GM10248 (cell line): Measurements from ENCODE around the gene EZH1.

Source experiments
- CTCF ChIA-PET: fragments of 300-600 bp; sonication (Branson Sonifier 250); formaldehyde crosslinking; extraction: SDS; loops from one replicate; lab custom pipeline; 2021; ENCODE audit warnings: antibody characterized with exemption; lab: Yijun Ruan, JAX
- POLR2A ChIA-PET: fragments of 350-650 bp; sonication (Branson Sonifier 250); formaldehyde crosslinking; extraction: SDS; loops from one replicate; lab custom pipeline; 2020; ENCODE audit warnings: antibody characterized with exemption; lab: Yijun Ruan, JAX
- DNase-seq: peaks from one replicate; pipeline ENCODE4 v3.0.0; 2012; ENCODE audit errors: extremely low spot score
- TF ChIP-seq, protein P1 (sequence below): IDR thresholded peaks from 2 replicates; pipeline ENCODE4 v1.5.1; 2012; ENCODE audit warnings: mild to moderate bottlenecking, low read depth; ENCODE audit errors: extremely low read depth, missing control alignments, control extremely low read depth

Gene EZH1

GRCh38 chr17:42674755-42675347 lies 70.0 kb downstream of the EZH1 start:
- CTCF ChIA-PET, result interaction anchor here (1.0 to 5.0 kb wide), 14 partner anchors 9 to 99 kb away, joined by 3 to 54 read pairs (median 6); partner anchors contain the start of genes PSMC3IP, RETREG3, TUBG1 and TUBG2
- POLR2A ChIA-PET, result interaction anchor here (0.6 kb wide), 1 partner anchor 396 kb away, joined by 4 read pairs; no protein-coding TSS in a partner anchor
- TF ChIP-seq, protein P1, sequence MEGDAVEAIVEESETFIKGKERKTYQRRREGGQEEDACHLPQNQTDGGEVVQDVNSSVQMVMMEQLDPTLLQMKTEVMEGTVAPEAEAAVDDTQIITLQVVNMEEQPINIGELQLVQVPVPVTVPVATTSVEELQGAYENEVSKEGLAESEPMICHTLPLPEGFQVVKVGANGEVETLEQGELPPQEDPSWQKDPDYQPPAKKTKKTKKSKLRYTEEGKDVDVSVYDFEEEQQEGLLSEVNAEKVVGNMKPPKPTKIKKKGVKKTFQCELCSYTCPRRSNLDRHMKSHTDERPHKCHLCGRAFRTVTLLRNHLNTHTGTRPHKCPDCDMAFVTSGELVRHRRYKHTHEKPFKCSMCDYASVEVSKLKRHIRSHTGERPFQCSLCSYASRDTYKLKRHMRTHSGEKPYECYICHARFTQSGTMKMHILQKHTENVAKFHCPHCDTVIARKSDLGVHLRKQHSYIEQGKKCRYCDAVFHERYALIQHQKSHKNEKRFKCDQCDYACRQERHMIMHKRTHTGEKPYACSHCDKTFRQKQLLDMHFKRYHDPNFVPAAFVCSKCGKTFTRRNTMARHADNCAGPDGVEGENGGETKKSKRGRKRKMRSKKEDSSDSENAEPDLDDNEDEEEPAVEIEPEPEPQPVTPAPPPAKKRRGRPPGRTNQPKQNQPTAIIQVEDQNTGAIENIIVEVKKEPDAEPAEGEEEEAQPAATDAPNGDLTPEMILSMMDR, result no peak
- no peak for DNase-seq

DNA sequence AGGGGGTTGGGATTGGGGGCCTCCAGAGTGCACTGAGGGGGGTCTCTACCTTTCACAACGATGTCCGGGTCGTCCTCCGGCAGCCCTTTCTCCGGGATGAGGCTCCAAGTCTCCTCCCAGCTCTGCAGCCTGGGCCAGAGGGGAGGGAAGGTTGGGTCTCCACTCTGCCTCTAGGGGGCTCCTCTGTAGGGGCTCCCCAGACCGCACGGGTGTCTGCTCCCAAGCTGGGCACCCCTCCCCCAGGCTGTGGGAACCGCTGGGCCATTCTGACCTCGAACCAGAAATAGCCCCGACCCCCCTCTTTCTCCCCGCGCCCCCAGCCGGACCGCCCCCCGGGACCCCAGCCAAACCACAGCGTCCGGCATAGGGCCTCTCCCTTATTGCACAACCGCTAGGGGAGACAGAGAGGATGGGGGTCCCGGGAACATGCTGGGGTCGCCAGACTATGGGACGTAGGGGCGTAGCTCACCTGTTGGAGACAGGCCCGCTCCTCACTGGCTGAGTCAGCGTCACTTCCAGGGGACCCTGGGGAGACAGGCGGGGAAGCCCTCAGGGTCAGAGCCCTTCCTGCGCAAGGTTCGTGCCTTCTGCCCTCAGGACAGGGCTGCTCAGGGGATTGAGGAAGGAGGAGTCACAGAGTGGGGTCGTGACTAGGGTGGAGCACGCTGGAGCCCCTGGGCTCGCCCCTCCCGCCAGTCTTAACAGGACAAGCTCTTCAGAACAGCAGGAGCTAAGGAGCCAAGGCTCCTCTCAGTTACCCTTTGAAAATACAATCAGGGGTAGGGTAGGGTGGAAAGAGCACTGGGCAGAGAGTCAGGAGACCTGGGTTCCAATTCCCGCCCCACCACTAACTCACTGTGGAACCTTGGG lies 70.7 kb downstream of the EZH1 start:
- ChIA-PET POLR2A (interaction anchor here (0.6 kb wide), 1 partner anchor 395 kb away, joined by 4 read pairs; no protein-coding TSS in a partner anchor), CTCF (interaction anchor here (0.9 to 5.0 kb wide), 18 partner anchors 9 to 120 kb away, joined by 3 to 54 read pairs (median 4); partner anchors contain the start of genes PSMC3IP, RETREG3, TUBG1 and TUBG2)
- DNase-seq, result peak; percentile 75
- TF ChIP-seq, protein P1, result peak; percentile 77

GRCh38 chr17:42673266-42673884 lies 71.5 kb downstream of the EZH1 start:
- POLR2A ChIA-PET, result no interaction called here
- no peak for DNase-seq
- TF ChIP-seq, protein P1, result no peak
- CTCF ChIA-PET, result interaction anchor here (0.8 to 5.0 kb wide), 16 partner anchors 7 to 119 kb away, joined by 3 to 54 read pairs (median 6); partner anchors contain the start of genes CCR10, PSMC3IP, RETREG3 and TUBG1

- ChIA-PET POLR2A (interaction anchor here (1.2 kb wide), 1 partner anchor 10 kb away, joined by 4 read pairs; no protein-coding TSS in a partner anchor), CTCF (interaction anchor here (1.2 to 5.0 kb wide), 9 partner anchors 9 to 94 kb away, joined by 3 to 54 read pairs (median 5); partner anchors contain the start of genes CCR10, PSMC3IP and TUBG2)
- no peak for DNase-seq
- TF ChIP-seq, protein P1, result no peak
Observed at GRCh38 chr17:42672038-42672437, 72.8 kb downstream of the EZH1 start.

- DNase-seq, result no peak
- POLR2A ChIA-PET, result interaction anchor here (1.2 kb wide), 1 partner anchor 9 kb away, joined by 4 read pairs; no protein-coding TSS in a partner anchor
- CTCF ChIA-PET, result interaction anchor here (1.2 to 5.0 kb wide), 8 partner anchors 10 to 93 kb away, joined by 3 to 54 read pairs (median 4); partner anchors contain the start of genes CCR10, PSMC3IP and TUBG2
- TF ChIP-seq, protein P1, result no peak
Observed at GRCh38 chr17:42670789-42671657, 73.8 kb downstream of the EZH1 start.
